M059J (cell line): ENCODE measurements around the gene NAT10. TPM values are rescaled to one million over a fixed set of nuclear protein-coding genes. Genes with fewer than 3 reads are reported as not detected.
A peak's percentile ranks its signal among the peaks of the same experiment; 100 is the strongest.

Experiments
- DNase-seq: peaks from one replicate; pipeline ENCODE4 v3.0.0-alpha.2; 2012; ENCODE audit warnings: low read depth
- total RNA-seq: library from RNA; depleted of rRNA; stranded (reverse); fragments of >200 nt; shearing (Covaris generic); gene quantifications from 2 replicates; pipeline ENCODE4 v1.2.3, GENCODE V29; 2014

NAT10 gene
- total RNA-seq, 1 experiment from 2014 or later, result 40.3 TPM

DNA sequence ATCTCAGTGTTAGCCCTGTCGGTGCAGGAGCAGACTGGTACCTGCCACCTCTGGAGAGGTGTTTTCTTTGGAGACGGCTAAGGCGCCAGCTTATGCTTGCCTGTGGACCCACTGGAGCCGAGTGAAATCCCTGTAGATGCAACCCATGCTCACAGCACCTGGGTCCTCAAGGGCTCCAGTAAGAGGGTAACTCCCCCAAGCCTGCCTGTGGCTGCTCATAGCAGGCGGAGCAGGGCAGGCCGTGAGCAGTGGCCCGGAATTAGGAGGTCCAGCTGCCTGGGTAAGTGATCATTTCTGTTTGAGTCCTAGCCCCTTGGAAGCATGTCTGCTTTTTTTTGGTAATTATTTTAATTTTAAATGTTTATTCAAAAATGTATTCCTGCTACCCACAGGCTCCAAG, 43.8 kb downstream of the NAT10 start:
- DNase-seq, result no peak

GRCh38 chr11:34149786-34150185, 44.4 kb downstream of the NAT10 start:
- peak; percentile 16 for DNase-seq

DNA sequence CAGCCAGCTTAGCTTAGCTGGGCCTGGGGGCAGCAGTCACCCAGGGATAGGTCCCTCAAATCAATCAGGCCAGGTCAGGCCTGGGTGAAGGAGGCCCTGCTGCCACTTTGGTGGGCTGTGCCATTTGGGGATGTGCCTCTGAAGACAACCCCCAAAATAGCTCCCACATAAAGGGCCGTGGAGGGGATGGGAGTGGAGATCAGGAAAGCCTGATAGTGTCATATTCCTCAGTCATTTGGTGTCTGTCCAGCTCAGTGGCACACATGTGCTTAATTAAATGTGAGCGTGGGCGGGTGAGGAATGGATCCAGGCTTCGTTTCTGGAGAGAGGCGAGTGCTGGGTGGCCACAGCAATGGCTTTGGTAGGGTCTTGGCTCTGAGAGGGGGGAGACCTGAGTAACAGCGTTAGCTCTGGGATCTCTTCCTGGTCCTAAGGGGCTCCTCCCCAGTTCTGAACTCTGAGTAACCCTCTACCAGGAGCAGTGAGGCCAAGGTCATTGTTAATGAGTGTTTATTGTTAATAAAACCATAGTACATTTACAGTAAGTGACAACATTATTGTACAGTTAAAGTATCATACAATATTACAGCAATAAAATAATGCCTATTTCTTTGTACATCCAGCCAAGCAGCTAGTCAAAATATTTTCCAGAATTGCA, 45.2 kb downstream of the NAT10 start:
- no peak for DNase-seq

- no peak for DNase-seq
These were observed 45.7 kb downstream of the NAT10 start for GRCh38 chr11:34151166-34151565.

DNA sequence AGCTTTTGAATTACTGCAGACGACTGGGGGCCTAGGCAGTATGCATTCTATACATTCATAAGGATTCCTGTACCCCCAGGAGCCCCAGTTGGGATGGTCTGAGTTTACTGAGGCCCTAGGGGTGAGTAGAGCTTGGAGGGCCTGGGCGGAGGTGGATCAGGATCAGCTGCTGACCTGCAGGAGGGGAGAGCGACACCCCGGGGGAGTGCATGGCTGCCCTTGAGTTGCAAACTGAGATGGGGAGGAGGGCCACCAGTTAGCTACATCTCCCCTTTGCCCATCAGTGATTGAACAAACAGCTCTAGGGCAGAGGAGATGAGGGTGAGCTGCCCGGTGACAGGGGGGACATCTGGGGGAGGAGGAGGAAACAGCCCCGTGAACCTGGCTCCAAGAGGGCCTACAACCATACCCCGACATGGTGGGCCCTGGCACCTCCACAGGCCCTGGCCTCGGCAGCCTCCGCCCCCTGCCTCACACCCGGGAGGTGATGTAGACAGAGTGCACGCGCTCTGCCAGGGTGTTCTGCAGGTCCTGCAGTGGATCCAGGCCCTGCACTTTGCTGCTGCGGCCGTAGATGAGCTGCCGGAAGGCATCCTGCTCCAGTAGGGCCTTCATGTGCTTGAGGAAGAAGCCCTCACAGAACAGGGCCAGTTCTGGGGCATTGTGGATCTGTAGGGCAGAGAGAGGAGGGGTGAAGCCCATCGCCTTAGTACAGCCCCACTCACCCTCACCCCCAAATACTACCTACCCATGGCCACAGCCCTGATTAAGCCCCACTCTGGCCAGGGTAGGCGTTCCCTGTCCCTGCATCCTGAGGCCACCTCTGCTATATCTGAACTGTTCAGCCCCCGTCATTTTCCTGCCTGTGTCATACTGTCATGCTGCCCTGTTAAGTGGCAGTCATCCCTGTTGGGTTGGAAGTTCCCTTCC, 46.8 kb downstream of the NAT10 start:
- no peak for DNase-seq

DNA sequence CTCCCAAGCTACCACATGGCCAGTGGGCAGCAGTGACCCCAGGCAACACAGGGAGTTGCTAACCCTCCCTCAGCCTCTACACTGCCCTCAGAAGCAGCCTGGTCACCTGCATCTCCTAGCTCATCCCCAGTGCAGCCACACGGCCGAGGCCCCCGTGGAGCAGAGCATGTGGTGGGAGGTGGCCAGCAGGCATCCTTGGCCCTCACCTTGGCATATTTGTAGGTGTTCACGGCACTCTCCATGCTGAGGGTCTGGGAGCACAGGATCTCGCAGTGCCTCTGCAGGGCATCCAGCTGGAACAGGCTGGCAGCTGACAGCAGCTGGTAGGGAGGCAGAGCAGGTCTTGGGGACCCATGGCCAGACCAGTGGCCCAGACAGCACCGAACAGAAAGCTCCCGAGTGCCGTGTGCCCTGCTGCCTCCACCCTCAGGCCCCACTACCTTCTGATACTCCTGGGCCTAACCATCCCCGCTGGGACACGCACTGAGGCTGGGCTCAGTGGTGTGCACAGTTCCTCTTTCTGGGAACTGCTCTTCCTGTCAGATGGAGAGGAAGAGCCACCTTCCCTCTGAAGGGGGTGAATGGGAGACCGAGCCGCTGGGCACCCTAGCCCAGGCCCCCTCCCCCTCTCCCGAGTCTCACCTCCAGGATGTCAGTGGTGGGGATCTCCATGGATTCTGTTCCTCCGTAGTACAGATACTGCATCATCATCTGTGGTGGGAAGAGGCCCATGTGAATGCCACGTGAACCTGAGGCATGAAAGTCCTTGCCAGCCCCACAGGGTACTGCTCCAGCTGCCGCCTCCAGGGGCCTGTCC, 48.8 kb downstream of the NAT10 start:
- no peak for DNase-seq

- DNase-seq, result no peak
These were observed 49.8 kb downstream of the NAT10 start for GRCh38 chr11:34155057-34155756.

DNA sequence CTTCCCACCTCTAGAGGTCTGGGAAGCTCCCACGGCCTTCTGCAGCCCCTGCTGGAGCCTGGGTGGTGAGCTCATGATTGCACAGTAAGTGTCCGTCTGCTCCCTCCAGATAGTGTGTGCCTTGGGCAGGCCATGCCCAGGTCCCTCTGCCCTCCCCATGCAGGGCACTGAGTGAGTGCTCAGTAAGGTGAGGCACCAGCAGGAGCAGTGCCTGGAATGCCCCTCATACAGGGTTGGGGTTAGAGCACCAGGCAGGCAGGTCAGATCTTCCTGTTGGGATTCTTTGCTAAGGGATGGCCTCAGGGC, 50.3 kb downstream of the NAT10 start:
- DNase-seq, result no peak

DNA sequence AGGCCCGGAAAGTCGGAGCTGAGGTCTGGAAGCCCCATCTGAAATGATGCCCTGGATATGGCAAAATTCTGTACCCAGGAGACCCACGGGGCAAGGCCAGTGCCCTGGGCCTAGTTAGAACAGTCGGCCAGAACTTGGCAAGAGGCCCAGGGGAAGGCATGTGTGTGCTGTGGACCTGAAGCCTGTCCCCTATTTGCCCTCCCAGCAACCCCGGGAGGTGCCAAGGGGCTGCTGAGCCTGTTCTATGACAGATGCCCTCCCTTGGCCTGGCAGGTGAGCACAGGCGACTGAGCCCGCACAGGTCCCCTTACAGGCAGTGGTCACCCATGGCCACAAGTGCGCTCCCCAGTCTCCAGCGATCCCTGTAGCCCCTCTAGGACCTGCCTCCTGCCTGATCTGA, 51.7 kb downstream of the NAT10 start:
- DNase-seq, result no peak

GRCh38 chr11:34158661-34159060, 53.2 kb downstream of the NAT10 start:
- no peak for DNase-seq

GRCh38 chr11:34160049-34160721, 54.8 kb downstream of the NAT10 start:
- peak; percentile 12 for DNase-seq

DNA sequence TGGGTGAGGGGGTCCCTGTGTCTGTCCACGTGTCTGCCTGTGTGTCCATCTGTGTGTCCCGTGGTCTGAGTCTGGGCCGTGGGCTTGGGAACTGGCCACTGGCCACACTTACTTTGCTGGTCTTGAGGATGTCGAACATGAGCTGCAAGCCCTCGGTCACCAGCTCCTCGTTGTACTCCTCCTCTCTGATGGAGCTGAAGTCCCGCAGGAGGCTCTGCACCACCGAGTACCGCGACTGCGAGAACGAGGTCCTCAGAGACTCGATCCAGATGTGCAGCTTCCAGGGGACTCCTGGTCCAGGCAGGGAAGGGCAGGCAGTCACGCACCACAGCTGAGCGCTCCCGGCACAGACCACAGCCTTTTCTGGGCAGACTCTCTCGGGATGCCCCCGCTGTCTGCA, 55.4 kb downstream of the NAT10 start:
- no peak for DNase-seq

DNA sequence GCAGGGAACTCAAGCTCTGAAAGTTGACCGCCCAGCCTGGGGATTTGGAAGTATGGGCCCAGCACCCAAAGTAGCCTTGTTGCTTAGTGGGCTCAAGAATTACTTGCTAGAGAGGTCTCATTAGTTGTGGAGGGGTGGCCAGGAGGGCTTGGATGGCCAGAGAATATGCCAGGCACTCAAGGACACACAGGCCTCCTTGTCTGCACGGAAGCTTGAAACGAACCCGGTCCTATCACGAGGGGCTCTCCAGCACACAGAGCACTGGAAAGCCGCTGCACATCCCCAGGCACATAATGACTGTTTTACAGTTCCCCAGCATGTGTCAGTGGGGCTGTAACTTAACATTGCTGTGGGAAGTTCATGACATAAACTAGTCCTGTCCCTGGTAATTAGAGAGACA, 55.9 kb downstream of the NAT10 start:
- no peak for DNase-seq

DNA sequence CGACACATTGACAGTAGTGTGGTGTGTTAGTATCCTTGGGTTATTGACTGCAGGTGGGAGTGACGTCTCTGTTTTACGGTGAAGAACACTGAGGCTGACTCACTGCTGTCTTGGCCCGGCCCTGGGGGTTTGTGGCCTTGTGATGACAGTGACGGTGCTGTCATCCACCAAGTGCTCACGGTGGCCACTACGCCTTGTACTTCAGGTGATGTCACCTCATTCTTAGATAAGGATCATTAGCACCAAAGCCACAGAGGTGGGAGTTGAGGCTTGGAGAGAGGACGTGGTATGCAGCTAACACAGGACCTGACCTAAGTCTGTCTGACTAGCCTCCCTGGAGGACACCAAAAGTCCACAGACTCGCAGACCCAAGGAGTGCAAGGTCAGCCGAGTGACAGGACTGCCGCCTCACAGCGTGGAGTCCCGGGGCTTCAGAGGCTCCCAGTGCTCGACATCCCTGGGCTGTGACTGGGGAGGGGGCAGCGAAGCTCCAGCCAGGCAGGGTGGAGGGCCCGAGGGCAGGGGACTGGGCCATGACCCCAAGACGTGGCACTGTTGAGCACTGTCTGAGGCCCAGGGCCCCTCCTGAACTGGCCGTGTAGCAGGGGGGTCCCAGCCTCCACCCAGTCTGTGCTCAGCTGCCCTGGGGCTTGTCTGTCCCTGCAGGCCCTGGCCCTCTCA, 56.5 kb downstream of the NAT10 start:
- DNase-seq, result peak; percentile 71

- no peak for DNase-seq
These were observed 57.0 kb downstream of the NAT10 start for GRCh38 chr11:34162493-34162820.

DNA sequence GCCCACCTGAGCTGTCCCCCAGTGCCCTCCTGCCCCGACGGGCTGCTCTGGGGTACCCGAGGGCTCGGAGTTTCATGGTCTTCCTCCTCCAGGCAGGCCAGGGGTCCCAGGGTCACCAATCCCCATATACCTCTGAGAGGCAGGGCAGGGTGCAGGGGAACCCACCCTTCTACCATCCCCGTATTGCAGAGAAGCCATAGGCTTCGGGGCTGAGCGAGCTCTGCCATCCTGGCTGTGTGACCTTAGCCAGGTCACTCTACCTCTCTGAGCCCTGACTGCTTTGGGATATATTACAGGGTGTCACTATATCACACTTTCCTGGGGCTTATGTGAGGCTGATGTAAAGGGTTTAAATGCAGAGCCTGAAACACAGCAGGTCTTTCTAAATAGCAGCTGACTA, 57.4 kb downstream of the NAT10 start:
- no peak for DNase-seq

GRCh38 chr11:34165121-34165520, 59.7 kb downstream of the NAT10 start:
- no peak for DNase-seq

DNA sequence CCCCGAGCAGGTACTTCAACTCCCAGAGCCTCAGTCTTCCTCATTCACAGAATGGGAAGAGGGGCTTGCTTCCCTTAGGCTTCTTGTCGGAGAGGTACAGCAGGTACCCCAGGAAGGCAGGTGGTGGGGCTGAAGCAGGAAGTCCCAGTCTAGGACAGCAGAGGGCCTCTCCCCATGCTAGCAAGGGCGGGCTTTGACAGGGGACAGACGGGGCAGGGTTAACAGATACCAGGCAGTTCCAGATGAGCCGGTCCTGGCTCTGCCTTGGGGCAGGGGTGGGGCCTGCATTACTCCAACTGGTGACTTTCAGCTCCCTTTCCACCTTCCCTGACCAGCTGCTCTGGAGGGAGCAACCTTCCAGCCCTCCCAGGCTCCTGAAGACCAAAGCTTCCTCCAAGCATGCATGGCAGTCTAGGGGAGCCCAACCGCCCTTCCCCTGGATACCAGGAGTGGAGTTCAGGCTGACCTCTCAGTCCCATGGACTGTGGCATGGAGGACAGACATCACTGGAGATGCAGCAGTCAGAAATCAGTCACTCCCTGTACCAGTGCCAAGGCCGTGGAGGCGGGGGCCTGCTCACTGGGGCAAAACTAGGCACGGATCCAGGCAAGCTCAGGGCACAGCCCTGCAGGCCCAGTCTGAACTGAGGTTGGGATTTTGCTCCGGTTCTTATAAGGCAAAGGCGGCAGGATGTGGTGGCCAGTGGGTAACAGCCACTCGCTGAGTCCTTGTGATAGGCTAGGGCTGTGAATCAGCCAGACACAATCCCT, 60.5 kb downstream of the NAT10 start:
- DNase-seq, result peak; percentile 48

- DNase-seq, result no peak
These were observed 61.6 kb downstream of the NAT10 start for GRCh38 chr11:34166806-34167740.
